H1 (cell line): Measurements from ENCODE around the gene KSR2. TPM values are rescaled to one million over a fixed set of nuclear protein-coding genes. Genes with fewer than 3 reads are reported as not detected.

Experiments
- CTCF ChIA-PET: fragments of 300-600 bp; sonication (Branson Sonifier 250); formaldehyde crosslinking; loops from one replicate; lab custom pipeline; 2021; ENCODE audit not compliant: partially characterized antibody; lab: Charles Lee
- POLR2A ChIA-PET: fragments of 300-600 bp; sonication (Branson Sonifier 250); formaldehyde crosslinking; loops from one replicate; lab custom pipeline; 2021; ENCODE audit warnings: inconsistent platforms; ENCODE audit not compliant: partially characterized antibody; lab: Charles Lee
- DNase-seq, 2 experiments: peaks; one replicate each; pipeline versions ENCODE4 v3.0.0 to v3.0.0-alpha.2; 2010 to 2022; ENCODE audit warnings: low spot score in 2 of 2, low read depth in 1 of 2, mixed read lengths in 1 of 2
- FAIRE-seq: peaks from 2 replicates; lab custom pipeline; 2011; peaks lifted over from hg19 to GRCh38; lab: Jason Lieb, UNC
- H2AFZ ChIP-seq: 2 replicates; pipeline ENCODE4 v1.8.1; 2012; ENCODE audit warnings: low read length, inconsistent platforms
- H2AK5ac ChIP-seq: 2 replicates; pipeline ENCODE4 v1.6.1; 2013; ENCODE audit warnings: low read depth, low read length
- H2BK120ac ChIP-seq: replicated peaks from 2 replicates; pipeline ENCODE3; 2013; ENCODE audit warnings: low read depth, low read length, inconsistent platforms
- H2BK12ac ChIP-seq: 2 replicates; pipeline ENCODE4 v1.6.1; 2013; ENCODE audit warnings: low read depth, low read length
- H2BK15ac ChIP-seq: 2 replicates; pipeline ENCODE4 v1.6.1; 2013; ENCODE audit warnings: low read length
- H2BK20ac ChIP-seq: 2 replicates; pipeline ENCODE4 v1.6.1; 2013; ENCODE audit warnings: low read length
- H2BK5ac ChIP-seq: 2 replicates; pipeline ENCODE4 v1.6.1; 2013; ENCODE audit warnings: low read depth, low read length
- H3K14ac ChIP-seq: 2 replicates; pipeline ENCODE4 v1.6.1; 2013; ENCODE audit warnings: inconsistent platforms; ENCODE audit not compliant: insufficient read length
- H3K18ac ChIP-seq: 2 replicates; pipeline ENCODE4 v1.6.1; 2013; ENCODE audit warnings: low read length; ENCODE audit errors: extremely low read depth
- H3K23ac ChIP-seq: 2 replicates; pipeline ENCODE4 v1.6.1; 2013; ENCODE audit warnings: inconsistent platforms; ENCODE audit not compliant: insufficient read length
- H3K23me2 ChIP-seq: 2 replicates; pipeline ENCODE4 v1.6.1; 2013; ENCODE audit warnings: low read depth, low read length
- H3K27ac ChIP-seq: 2 replicates; pipeline ENCODE4 v1.6.1; 2011; ENCODE audit warnings: low read depth, low read length, inconsistent platforms
- H3K27me3 ChIP-seq, 4 experiments: replicated peaks in 1 of 4; 1 replicate in 1 of 4; 2 replicates in 3 of 4; pipeline versions ENCODE4 v1.6.1 to v1.8.1; 2011 to 2013; ENCODE audit warnings: low read length in 3 of 4, mild to moderate bottlenecking in 3 of 4, inconsistent platforms in 2 of 4, mixed read lengths in 2 of 4, moderate library complexity in 1 of 4; ENCODE audit not compliant: control insufficient read depth in 3 of 4, insufficient read depth in 3 of 4; ENCODE audit errors: extremely low read depth in 1 of 4
- H3K36me3 ChIP-seq, 4 experiments: 2 replicates each; pipeline versions ENCODE4 v1.6.1 to v1.8.1; 2011 to 2013; ENCODE audit warnings: mild to moderate bottlenecking in 4 of 4, low read length in 3 of 4, moderate library complexity in 2 of 4, control low read depth in 1 of 4, inconsistent platforms in 1 of 4; ENCODE audit not compliant: insufficient read depth in 4 of 4, control insufficient read depth in 2 of 4
- H3K4ac ChIP-seq: replicated peaks from 2 replicates; pipeline ENCODE3; 2013; ENCODE audit warnings: low read length, low read depth, mixed read lengths, inconsistent platforms; ENCODE audit not compliant: insufficient read length
- H3K4me1 ChIP-seq, 4 experiments: replicated peaks in 1 of 4; 1 replicate in 1 of 4; 2 replicates in 3 of 4; pipeline versions ENCODE4 v1.6.1 to v1.8.1; 2011 to 2013; ENCODE audit warnings: low read length in 3 of 4, inconsistent platforms in 2 of 4, mixed read lengths in 1 of 4; ENCODE audit not compliant: insufficient read depth in 4 of 4, control insufficient read depth in 3 of 4
- H3K4me2 ChIP-seq, 2 experiments: 2 replicates each; pipeline versions ENCODE4 v1.6.1 to v1.8.1; 2011 to 2013; ENCODE audit warnings: low read depth in 2 of 2, low read length in 2 of 2, control low read depth in 1 of 2, inconsistent platforms in 1 of 2, mild to moderate bottlenecking in 1 of 2; ENCODE audit not compliant: insufficient read depth in 1 of 2
- H3K4me3 ChIP-seq, 4 experiments: fragments of 200-600, 300-600 bp in 1 of 4; sonication (generic), shearing (Covaris generic), sonication (Bioruptor Twin) in 1 of 4; 2 replicates each; pipeline versions ENCODE4 v1.5.1 to v1.8.1; 2011 to 2016; ENCODE audit warnings: low read length in 4 of 4, low read depth in 3 of 4, control low read depth in 2 of 4, inconsistent platforms in 2 of 4, mild to moderate bottlenecking in 2 of 4, mixed read lengths in 1 of 4, moderate library complexity in 1 of 4; ENCODE audit not compliant: insufficient read depth in 2 of 4; ENCODE audit errors: extremely low read depth in 1 of 4
- H3K56ac ChIP-seq: replicated peaks from 2 replicates; pipeline ENCODE3; 2013; ENCODE audit warnings: low read depth, mild to moderate bottlenecking, mixed read lengths, low read length, inconsistent platforms; ENCODE audit not compliant: insufficient read length
- H3K79me1 ChIP-seq: 2 replicates; pipeline ENCODE4 v1.6.1; 2013; ENCODE audit warnings: low read depth, low read length, control low read depth
- H3K79me2 ChIP-seq, 2 experiments: 2 replicates each; pipeline versions ENCODE4 v1.6.1 to v1.8.1; 2012 to 2013; ENCODE audit warnings: low read length in 2 of 2, mild to moderate bottlenecking in 2 of 2, inconsistent platforms in 1 of 2; ENCODE audit not compliant: insufficient read depth in 2 of 2, control insufficient read depth in 1 of 2
- H3K9ac ChIP-seq, 4 experiments: replicated peaks in 1 of 4; 1 replicate in 1 of 4; 2 replicates in 3 of 4; pipeline versions ENCODE4 v1.6.1 to v1.8.1; 2011 to 2013; ENCODE audit warnings: low read depth in 3 of 4, low read length in 3 of 4, control low read depth in 2 of 4, mild to moderate bottlenecking in 2 of 4, moderate library complexity in 2 of 4, inconsistent platforms in 1 of 4; ENCODE audit errors: extremely low read depth in 1 of 4
- H3K9me3 ChIP-seq, 2 experiments: 2 replicates each; pipeline versions ENCODE4 v1.6.1 to v1.8.1; 2012 to 2013; ENCODE audit warnings: mild to moderate bottlenecking in 2 of 2, moderate library complexity in 2 of 2, control low read depth in 1 of 2, inconsistent platforms in 1 of 2, low read depth in 1 of 2, low read length in 1 of 2, mixed read lengths in 1 of 2; ENCODE audit not compliant: insufficient read depth in 2 of 2
- H4K20me1 ChIP-seq, 2 experiments: replicated peaks in 1 of 2; 2 replicates each; pipeline versions ENCODE3 to v1.8.1; 2011 to 2013; ENCODE audit warnings: inconsistent platforms in 2 of 2, low read length in 2 of 2, mild to moderate bottlenecking in 1 of 2; ENCODE audit not compliant: insufficient read depth in 2 of 2, control insufficient read depth in 1 of 2
- H4K5ac ChIP-seq: 2 replicates; pipeline ENCODE4 v1.6.1; 2013; ENCODE audit warnings: low read length, low read depth, mixed read lengths, inconsistent platforms; ENCODE audit not compliant: insufficient read length
- H4K8ac ChIP-seq: 2 replicates; pipeline ENCODE4 v1.8.0; 2013; ENCODE audit warnings: mild to moderate bottlenecking, moderate library complexity, low read length, inconsistent platforms; ENCODE audit not compliant: insufficient read depth; ENCODE audit errors: extremely low read depth
- H4K91ac ChIP-seq: replicated peaks from 2 replicates; pipeline ENCODE3; 2013; ENCODE audit warnings: low read length, mixed read lengths, inconsistent platforms; ENCODE audit not compliant: insufficient read length
- BACH1 ChIP-seq: IDR thresholded peaks from 2 replicates; pipeline ENCODE4 v1.6.1; 2012; ENCODE audit warnings: low read length, improper control_type of control experiment
- BRCA1 ChIP-seq: IDR thresholded peaks from 2 replicates; pipeline ENCODE4 v1.6.1; 2012; ENCODE audit warnings: low read depth, low read length, improper control_type of control experiment
- JUN ChIP-seq: IDR thresholded peaks from 2 replicates; pipeline ENCODE4 v1.6.1; 2011; ENCODE audit warnings: low read depth, mild to moderate bottlenecking, improper control_type of control experiment, low read length
- KDM4A ChIP-seq: IDR thresholded peaks from one replicate; pipeline ENCODE4 v1.7.1; 2012; ENCODE audit warnings: low read depth, mild to moderate bottlenecking, moderate library complexity, low read length, inconsistent platforms; ENCODE audit not compliant: severe bottlenecking
- KDM5A ChIP-seq: fragments of 200-600 bp; IDR thresholded peaks from 2 replicates; pipeline ENCODE4 v1.7.1; 2012; ENCODE audit warnings: mild to moderate bottlenecking, low read length, inconsistent platforms, mixed read lengths
- MAX ChIP-seq: IDR thresholded peaks from 2 replicates; pipeline ENCODE4 v1.6.1; 2012; ENCODE audit warnings: inconsistent platforms
- POU5F1 ChIP-seq: IDR thresholded peaks from 2 replicates; pipeline ENCODE4 v1.6.1; 2011; ENCODE audit warnings: low read depth, mild to moderate bottlenecking, low read length, moderate library complexity
- SRF ChIP-seq: IDR thresholded peaks from 2 replicates; pipeline ENCODE4 v1.6.1; 2011; ENCODE audit warnings: mild to moderate bottlenecking, low read depth, low read length, moderate library complexity
- YY1 ChIP-seq: IDR thresholded peaks from 2 replicates; pipeline ENCODE4 v1.6.1; 2011; ENCODE audit warnings: low read depth, mild to moderate bottlenecking, low read length
- ZNF274 ChIP-seq: IDR thresholded peaks from 2 replicates; pipeline ENCODE4 v1.7.0; 2012; ENCODE audit warnings: low read length, borderline replicate concordance; ENCODE audit errors: extremely low read depth
- WGBS, 2 experiments: shearing (Covaris generic) in 1 of 2; methylation state at CpG; one replicate each; pipeline versions ENCODE4 v1.1.6 to v1.1.7; 2013 to 2015; ENCODE audit warnings: low lambda C conversion rate in 2 of 2, mixed read lengths in 2 of 2, inconsistent platforms in 1 of 2, low coverage in 1 of 2, missing lambda C conversion rate in 1 of 2; ENCODE audit not compliant: insufficient replicate concordance in 2 of 2, insufficient coverage in 1 of 2, insufficient read length in 1 of 2; ENCODE audit errors: extremely low coverage in 1 of 2, missing lambda C conversion rate in 1 of 2; 5-methylcytosine and 5-hydroxymethylcytosine counted together
- polyA plus RNA-seq, 7 experiments: library from polyadenylated mRNA; depleted of rRNA in 3 of 7; stranded (reverse) in 5 of 7; unstranded in 2 of 7; fragments of >200 nt in 5 of 7; fragments of 200-250 nt in 2 of 7; gene quantifications; 1 replicate in 5 of 7; 2 replicates in 1 of 7; 4 replicates in 1 of 7; pipeline versions ENCODE4 v1.2.1 to v1.2.3, GENCODE V29; 2011 to 2013; ENCODE audit warnings: missing spikeins in 2 of 7, mixed read lengths in 2 of 7
- total RNA-seq: library from RNA; stranded (reverse); fragmentation: NEBNext Ultra II Directional; extraction: Animal tissue kit (Norgen Biotek cat#: 25700); gene quantifications from 2 replicates; pipeline ENCODE4 v1.2.1, GENCODE V29; 2021

The KSR2 gene
- total and polyA plus RNA-seq, 2 of the 8 experiments (the other 6 are each of a cell fraction or from before 2014, with no cell fraction given), result 0.74 to 2.2 TPM

- H3K79me1 ChIP-seq, result no peaks in the 10 kb centered on the region
- H2BK12ac ChIP-seq, result peak overlapping the region; percentile 71; the same call in 1 of the 2 replicates
- H3K9me3 ChIP-seq, result peaks cover 5 to 14% of the 10 kb centered on the region in 2 experiments; a peak in 3 of 4 replicates
- no peak overlapping the region for H2BK20ac ChIP-seq
- DNase-seq (no peak), FAIRE-seq (no peak)
- peak overlapping the region; percentile 62; the same call in 1 of the 2 replicates for H2BK5ac ChIP-seq
- H2BK15ac ChIP-seq, result no peak overlapping the region
- no peak overlapping the region for H2BK120ac ChIP-seq
- 93% methylated on average over 13 of the region's 13 CpGs; no CpG with 5 or more reads in 1 of the 2 experiments for WGBS, 2 experiments
- no peak overlapping the region for H3K56ac ChIP-seq
- peaks cover 0 to 5% (median 2%) of the 10 kb centered on the region in 4 experiments; a peak in 4 of 7 replicates for H3K4me1 ChIP-seq
- H4K20me1 ChIP-seq, result no peaks in the 10 kb centered on the region
- no peak overlapping the region for H4K91ac ChIP-seq
- CTCF ChIA-PET, result interaction anchor here (0.6 to 5.1 kb wide), 5 partner anchors 16 to 468 kb away, joined by 3 to 35 read pairs (median 4); no protein-coding TSS in a partner anchor
- no peak overlapping the region for H3K4me3 ChIP-seq
- no peak overlapping the region for H3K23ac ChIP-seq
- no peak overlapping the region for H3K14ac ChIP-seq
- no peak overlapping the region for H3K18ac ChIP-seq
- H3K4ac ChIP-seq, result no peak overlapping the region
- no peaks in the 10 kb centered on the region for H3K27me3 ChIP-seq
- POLR2A ChIA-PET, result no interaction called here
- H4K5ac ChIP-seq, result no peak overlapping the region
- H3K23me2 ChIP-seq, result 0 out of 2 replicates have a peak, but pooled peaks cover 2% of the 10 kb centered on the region
- no peak overlapping the region for H3K9ac ChIP-seq
- TF ChIP-seq BACH1 (no peak), YY1 (no peak), JUN (no peak), KDM4A (no peak), POU5F1 (no peak), SRF (no peak), BRCA1 (no peak), MAX (no peak), ZNF274 (no peak), KDM5A (no peak)
- no peak overlapping the region for H2AFZ ChIP-seq
- no peaks in the 10 kb centered on the region for H3K36me3 ChIP-seq
- 0 out of 2 replicates have a peak overlapping the region, but pooled peaks have one; percentile 53 for H2AK5ac ChIP-seq
- no peaks in the 10 kb centered on the region for H3K79me2 ChIP-seq
- H3K4me2 ChIP-seq, result no peak overlapping the region
- H4K8ac ChIP-seq, result peak overlapping the region; percentile 22; the same call in 1 of the 2 replicates
- H3K27ac ChIP-seq, result no peak overlapping the region
These were observed 136.0 kb downstream of the KSR2 start for GRCh38 chr12:117832459-117833457.
